Caco-2 (cell line): ENCODE data around the gene MDN1. TPM values are rescaled to one million over a fixed set of nuclear protein-coding genes. Genes with fewer than 3 reads are reported as not detected.

Source experiments
- BruUV-seq: library from RNA; stranded (reverse); fragments of 400-500 nt; replicated peaks from 2 replicates; lab custom pipeline; 2021; lab: Mats Ljungman, UMichigan
- CTCF ChIA-PET: fragments of 300-600 bp; sonication (Branson Sonifier 250); formaldehyde crosslinking; loops from one replicate; lab custom pipeline; 2022; ENCODE audit warnings: antibody characterized with exemption; lab: Charles Lee
- POLR2A ChIA-PET: fragments of 300-600 bp; sonication (Branson Sonifier 250); formaldehyde crosslinking; loops from one replicate; lab custom pipeline; 2022; ENCODE audit warnings: antibody characterized with exemption; lab: Charles Lee
- DNase-seq, 2 experiments: peaks; one replicate each; pipeline versions ENCODE4 v3.0.0 to v3.0.0-alpha.2; 2020 to 2022
- H3K27me3 ChIP-seq: replicated peaks from 2 replicates; pipeline ENCODE4 v1.6.0; 2011; ENCODE audit warnings: low read length; ENCODE audit not compliant: control insufficient read depth, insufficient read depth
- H3K36me3 ChIP-seq: 2 replicates; pipeline ENCODE4 v1.5.1; 2011; ENCODE audit warnings: low read length; ENCODE audit not compliant: control insufficient read depth, insufficient read depth
- H3K4me1 ChIP-seq: fragments of 250-450 bp; sonication (Bioruptor Pico); 2 replicates; pipeline ENCODE4 v1.5.1; 2020; ENCODE audit warnings: mild to moderate bottlenecking
- H3K4me3 ChIP-seq: 2 replicates; pipeline ENCODE4 v1.5.1; 2011; ENCODE audit warnings: low read depth, mild to moderate bottlenecking, control low read depth, low read length
- H3K9me3 ChIP-seq: fragments of 250-450 bp; sonication (Bioruptor Pico); 2 replicates; pipeline ENCODE4 v1.5.1; 2020; ENCODE audit warnings: mild to moderate bottlenecking, moderate library complexity
- H3K27ac Mint-ChIP-seq: one replicate; pipeline ENCODE4 v1.8.0; 2022; ENCODE audit warnings: mixed read lengths; ENCODE audit not compliant: unreplicated experiment
- H3K27me3 Mint-ChIP-seq: one replicate; pipeline ENCODE4 v1.8.0; 2022; ENCODE audit warnings: mixed read lengths; ENCODE audit not compliant: insufficient read depth, unreplicated experiment
- H3K36me3 Mint-ChIP-seq: one replicate; pipeline ENCODE4 v1.8.0; 2022; ENCODE audit warnings: mild to moderate bottlenecking, mixed read lengths; ENCODE audit not compliant: insufficient read depth, unreplicated experiment
- H3K4me1 Mint-ChIP-seq: one replicate; pipeline ENCODE4 v1.8.0; 2022; ENCODE audit warnings: low read depth, mixed read lengths; ENCODE audit not compliant: unreplicated experiment
- H3K4me3 Mint-ChIP-seq: one replicate; pipeline ENCODE4 v1.8.0; 2022; ENCODE audit warnings: mild to moderate bottlenecking, moderate library complexity, mixed read lengths; ENCODE audit not compliant: unreplicated experiment
- H3K9me3 Mint-ChIP-seq: one replicate; pipeline ENCODE4 v1.8.0; 2022; ENCODE audit warnings: mixed read lengths; ENCODE audit not compliant: unreplicated experiment
- intact Hi-C: fragments of 100-400 bp; cut with micrococcal nuclease; formaldehyde crosslinking; loops from one replicate; pipeline ENCODE4 v1.10.0; 2022; ENCODE audit not compliant: unreplicated experiment
- total RNA-seq: library from RNA; stranded (reverse); gene quantifications from 2 replicates; pipeline ENCODE4 v1.2.3, GENCODE V29; 2022
- TF ChIP-seq, protein P1 (sequence below), 2 experiments: fragments of 200-600 bp in 1 of 2; IDR thresholded peaks; 1 replicate in 1 of 2; 2 replicates in 1 of 2; pipeline versions ENCODE4 v1.5.1 to v1.8.0; 2011 to 2022; ENCODE audit warnings: antibody characterized with exemption in 1 of 2, control low read depth in 1 of 2, inconsistent platforms in 1 of 2, low read depth in 1 of 2, low read length in 1 of 2, mild to moderate bottlenecking in 1 of 2, moderate library complexity in 1 of 2; ENCODE audit not compliant: insufficient read depth in 1 of 2, severe bottlenecking in 1 of 2, unreplicated experiment in 1 of 2

Gene MDN1
- total RNA-seq, 1 experiment from 2014 or later: 49.0 TPM

DNA sequence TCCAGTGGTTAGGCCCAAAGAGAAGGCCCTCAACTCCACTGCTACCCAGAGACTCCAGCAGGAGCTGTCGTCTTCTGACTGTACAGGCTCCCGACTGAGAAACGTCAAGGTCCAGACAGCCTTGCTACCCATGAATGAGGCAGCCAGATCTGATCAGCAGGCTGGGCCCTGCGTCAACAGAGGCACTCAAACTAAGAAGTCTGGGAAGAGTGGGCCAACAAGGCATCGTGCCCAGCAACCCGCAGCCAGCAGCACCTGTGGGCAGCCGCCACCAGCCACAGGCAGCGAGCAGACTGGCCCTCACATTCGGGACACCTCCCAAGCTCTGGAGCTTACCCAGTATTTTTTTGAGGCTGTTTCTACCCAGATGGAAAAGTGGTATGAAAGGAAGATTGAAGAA is 189.1 kb downstream of the MDN1 start:
- Histone ChIP-seq H3K27me3 (no peaks in the 10 kb centered on the region), H3K4me3 (no peak overlapping the region), H3K9me3 (no peaks in the 10 kb centered on the region), H3K4me1 (no peaks in the 10 kb centered on the region), H3K36me3 (no peaks in the 10 kb centered on the region)
- no TSS peak for BruUV-seq
- peaks cover 13% of the 10 kb centered on the region for H3K36me3 Mint-ChIP-seq
- no peaks in the 10 kb centered on the region for H3K4me1 Mint-ChIP-seq
- H3K4me3 Mint-ChIP-seq: no peak overlapping the region
- H3K27me3 Mint-ChIP-seq: no peaks in the 10 kb centered on the region
- H3K27ac Mint-ChIP-seq: no peak overlapping the region
- intact Hi-C loops: no loop called here
- DNase-seq: no peak
- ChIA-PET CTCF (no interaction called here), POLR2A (no interaction called here)
- H3K9me3 Mint-ChIP-seq: no peaks in the 10 kb centered on the region
- TF ChIP-seq, protein P1, sequence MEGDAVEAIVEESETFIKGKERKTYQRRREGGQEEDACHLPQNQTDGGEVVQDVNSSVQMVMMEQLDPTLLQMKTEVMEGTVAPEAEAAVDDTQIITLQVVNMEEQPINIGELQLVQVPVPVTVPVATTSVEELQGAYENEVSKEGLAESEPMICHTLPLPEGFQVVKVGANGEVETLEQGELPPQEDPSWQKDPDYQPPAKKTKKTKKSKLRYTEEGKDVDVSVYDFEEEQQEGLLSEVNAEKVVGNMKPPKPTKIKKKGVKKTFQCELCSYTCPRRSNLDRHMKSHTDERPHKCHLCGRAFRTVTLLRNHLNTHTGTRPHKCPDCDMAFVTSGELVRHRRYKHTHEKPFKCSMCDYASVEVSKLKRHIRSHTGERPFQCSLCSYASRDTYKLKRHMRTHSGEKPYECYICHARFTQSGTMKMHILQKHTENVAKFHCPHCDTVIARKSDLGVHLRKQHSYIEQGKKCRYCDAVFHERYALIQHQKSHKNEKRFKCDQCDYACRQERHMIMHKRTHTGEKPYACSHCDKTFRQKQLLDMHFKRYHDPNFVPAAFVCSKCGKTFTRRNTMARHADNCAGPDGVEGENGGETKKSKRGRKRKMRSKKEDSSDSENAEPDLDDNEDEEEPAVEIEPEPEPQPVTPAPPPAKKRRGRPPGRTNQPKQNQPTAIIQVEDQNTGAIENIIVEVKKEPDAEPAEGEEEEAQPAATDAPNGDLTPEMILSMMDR (IDR thresholded peaks at IDR 0.05; ENCODE audit: insufficient read depth in 1 of 2, low read depth in 1 of 2, low read length in 1 of 2, severe bottlenecking in 1 of 2, unreplicated experiment in 1 of 2): no peak

GRCh38 chr6:89623749-89624148 is 195.8 kb downstream of the MDN1 start:
- Histone ChIP-seq H3K9me3 (no peaks in the 10 kb centered on the region), H3K4me3 (no peak overlapping the region), H3K4me1 (no peaks in the 10 kb centered on the region), H3K27me3 (no peaks in the 10 kb centered on the region), H3K36me3 (no peaks in the 10 kb centered on the region)
- intact Hi-C loops: no loop called here
- no peak overlapping the region for H3K27ac Mint-ChIP-seq
- H3K36me3 Mint-ChIP-seq: peaks cover 7% of the 10 kb centered on the region
- no peaks in the 10 kb centered on the region for H3K4me1 Mint-ChIP-seq
- ChIA-PET POLR2A (no interaction called here), CTCF (no interaction called here)
- no peaks in the 10 kb centered on the region for H3K9me3 Mint-ChIP-seq
- H3K27me3 Mint-ChIP-seq: no peaks in the 10 kb centered on the region
- BruUV-seq: no TSS peak
- no peak for DNase-seq
- no peak overlapping the region for H3K4me3 Mint-ChIP-seq
- TF ChIP-seq, protein P1 (IDR thresholded peaks at IDR 0.05; ENCODE audit: insufficient read depth in 1 of 2, low read depth in 1 of 2, low read length in 1 of 2, severe bottlenecking in 1 of 2, unreplicated experiment in 1 of 2): no peak

- Mint-ChIP-seq H3K4me3 (no peak overlapping the region), H3K4me1 (no peaks in the 10 kb centered on the region), H3K9me3 (no peaks in the 10 kb centered on the region), H3K27ac (no peak overlapping the region), H3K36me3 (no peaks in the 10 kb centered on the region), H3K27me3 (no peaks in the 10 kb centered on the region)
- H3K36me3 ChIP-seq: no peaks in the 10 kb centered on the region
- CTCF ChIA-PET: no interaction called here
- H3K4me3 ChIP-seq: no peak overlapping the region
- intact Hi-C loops: no loop called here
- POLR2A ChIA-PET: no interaction called here
- no TSS peak for BruUV-seq
- no peaks in the 10 kb centered on the region for H3K4me1 ChIP-seq
- DNase-seq: no peak
- no peaks in the 10 kb centered on the region for H3K27me3 ChIP-seq
- TF ChIP-seq, protein P1 (IDR thresholded peaks at IDR 0.05; ENCODE audit: insufficient read depth in 1 of 2, low read depth in 1 of 2, low read length in 1 of 2, severe bottlenecking in 1 of 2, unreplicated experiment in 1 of 2): no peak
- H3K9me3 ChIP-seq: no peaks in the 10 kb centered on the region
Observed at GRCh38 chr6:89619567-89619966, 200.0 kb downstream of the MDN1 start.
